GM12873 (cell line): ENCODE measurements around the gene C18orf32.

Source experiments
- CTCF ChIP-seq: IDR thresholded peaks from 2 replicates; pipeline ENCODE4 v1.5.1; 2012; ENCODE audit warnings: low read depth, mild to moderate bottlenecking, moderate library complexity, low read length, control low read depth; ENCODE audit not compliant: insufficient read depth; ENCODE audit errors: missing control alignments

C18orf32 gene

GRCh38 chr18:49486953-49487710 is at the start of gene C18orf32:
Gene C18orf32 (minus strand): TSS chr18:49487234. CDS start chr18:49483748, 3,486 bp downstream.
- TF ChIP-seq CTCF = no peak

DNA sequence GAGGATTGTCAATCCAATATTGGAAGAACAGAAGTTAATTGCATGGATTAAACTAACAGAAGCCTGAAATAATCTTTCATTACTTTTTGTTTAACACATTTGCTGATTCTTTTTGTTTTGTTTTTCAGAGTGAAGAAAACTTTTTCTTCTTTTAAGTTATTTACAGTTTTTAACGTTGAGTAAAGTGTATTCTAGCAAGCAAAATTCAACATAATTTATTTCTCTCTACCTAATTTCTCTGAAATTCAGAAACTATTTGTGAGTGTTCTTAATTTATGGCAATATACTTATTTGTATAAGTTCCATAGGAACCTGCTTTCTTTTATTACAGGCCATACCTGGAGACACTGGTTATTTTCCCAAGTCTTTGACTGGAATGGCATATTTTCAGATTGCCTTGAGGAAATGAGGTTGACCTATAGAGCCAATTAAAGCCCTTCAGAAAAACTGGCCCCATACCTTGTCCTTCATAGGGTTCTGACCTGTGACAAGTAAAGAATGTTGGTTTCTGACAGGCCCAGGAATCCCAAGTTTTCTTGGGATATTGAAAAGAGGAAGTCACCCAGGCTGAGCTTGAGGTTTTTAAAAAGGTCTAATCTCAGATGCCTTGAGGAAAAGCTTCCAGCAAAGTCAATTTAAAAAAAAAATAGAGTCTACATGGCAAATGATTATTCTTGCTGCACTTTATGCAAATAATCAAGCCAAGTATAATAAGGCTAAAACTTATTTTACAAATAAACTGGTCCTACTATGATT is 48.0 kb upstream of the C18orf32 start:
- TF ChIP-seq CTCF = no peak

- TF ChIP-seq CTCF = no peak
Measured at GRCh38 chr18:49531678-49532153, 44.7 kb upstream of the C18orf32 start.

GRCh38 chr18:49529596-49529995 is 42.6 kb upstream of the C18orf32 start:
- no peak for TF ChIP-seq CTCF

- TF ChIP-seq CTCF = no peak
Measured at GRCh38 chr18:49527631-49528327, 40.7 kb upstream of the C18orf32 start.

GRCh38 chr18:49525981-49526380 is 38.9 kb upstream of the C18orf32 start:
- TF ChIP-seq CTCF = no peak

GRCh38 chr18:49524951-49525350 is 37.9 kb upstream of the C18orf32 start:
- no peak for TF ChIP-seq CTCF
